Medulla oblongata (tissue), 1 donor: ENCODE data around the gene ADH7.
"Not testable (repeated sequence)": the region's sequence is repeated elsewhere in the genome, so short reads cannot be mapped to it uniquely, and the experiment has no call there.

Source experiments
- DNase-seq: peaks from one replicate; pipeline ENCODE4 v3.0.0-alpha.2; 2015; ENCODE audit errors: extremely low spot score

Gene ADH7

DNA sequence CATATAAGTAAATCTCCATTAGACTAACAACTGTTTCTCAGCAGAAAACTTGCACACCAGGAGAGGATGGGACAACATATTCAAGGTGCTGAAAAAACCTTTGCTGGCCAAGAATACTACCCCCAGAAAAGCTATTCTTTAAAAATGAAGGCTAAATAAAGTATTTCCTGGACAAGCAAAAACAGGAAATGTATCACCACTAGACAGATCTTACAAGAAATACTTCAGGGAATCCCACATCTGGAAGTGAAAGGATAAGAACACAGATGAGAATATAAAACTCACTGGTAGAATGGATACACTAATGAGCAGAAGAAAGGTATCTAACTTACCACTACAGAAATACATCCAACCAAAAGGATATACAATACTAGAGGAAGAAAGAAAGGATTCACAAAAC is 55.6 kb downstream of the ADH7 start:
- no peak for DNase-seq

DNA sequence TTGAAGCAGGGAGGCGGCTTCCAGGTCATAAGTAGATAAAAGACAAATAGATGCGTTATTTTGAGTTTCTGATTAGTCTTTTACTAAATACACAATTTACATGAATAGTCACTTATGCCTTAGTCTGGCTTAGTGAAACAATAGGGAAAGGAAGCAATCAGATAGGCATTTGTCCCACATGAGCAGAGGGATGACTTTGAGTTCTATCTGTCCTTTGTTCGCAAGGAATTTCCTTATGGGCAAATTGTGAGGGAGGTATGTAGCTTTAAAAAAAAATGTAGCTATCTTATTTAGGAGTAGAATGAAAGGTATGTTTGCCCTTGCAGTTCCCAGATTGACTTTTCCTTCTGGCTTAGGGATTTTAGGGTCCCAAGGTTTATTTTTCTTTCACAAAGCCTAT is 56.3 kb downstream of the ADH7 start:
- no peak for DNase-seq

DNA sequence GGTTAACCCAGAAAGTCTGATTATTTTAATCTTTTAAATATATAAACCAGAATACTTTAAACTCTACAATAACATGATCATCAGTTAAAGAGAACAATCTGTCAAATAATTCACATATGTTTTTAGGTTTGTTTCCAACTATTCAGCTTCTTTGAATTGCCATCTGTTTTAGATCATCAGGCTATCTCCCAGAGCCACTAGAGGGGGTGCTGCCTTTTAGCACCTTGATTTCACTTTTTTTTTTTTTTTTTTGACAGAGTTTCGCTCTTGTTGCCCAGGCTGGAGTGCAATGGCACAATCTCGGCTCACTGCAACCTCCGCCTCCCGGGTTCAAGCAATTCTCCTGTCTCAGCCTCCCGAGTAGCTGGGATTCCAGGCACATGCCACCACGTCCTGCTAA is 57.8 kb downstream of the ADH7 start:
- DNase-seq = not testable (repeated sequence)

DNA sequence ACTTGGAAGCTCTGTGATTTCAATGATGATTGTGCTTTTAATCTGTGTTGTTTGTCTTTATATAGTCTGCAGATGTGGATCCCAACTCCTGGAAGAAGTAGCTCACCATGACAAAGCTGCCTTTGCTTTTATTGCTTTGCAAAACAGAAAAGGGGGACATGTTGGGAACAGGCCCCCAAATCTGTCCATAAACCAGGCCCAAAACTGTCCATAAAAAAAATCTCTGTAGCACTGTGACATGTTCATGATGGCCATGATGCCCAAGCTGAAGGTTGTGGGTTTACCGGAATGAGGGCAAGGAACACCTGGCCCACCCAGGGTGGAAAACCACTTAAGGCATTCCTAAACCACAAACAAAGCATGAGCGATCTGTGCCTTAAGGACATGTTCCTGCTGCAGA is 62.7 kb downstream of the ADH7 start:
- DNase-seq = not testable (repeated sequence)

DNA sequence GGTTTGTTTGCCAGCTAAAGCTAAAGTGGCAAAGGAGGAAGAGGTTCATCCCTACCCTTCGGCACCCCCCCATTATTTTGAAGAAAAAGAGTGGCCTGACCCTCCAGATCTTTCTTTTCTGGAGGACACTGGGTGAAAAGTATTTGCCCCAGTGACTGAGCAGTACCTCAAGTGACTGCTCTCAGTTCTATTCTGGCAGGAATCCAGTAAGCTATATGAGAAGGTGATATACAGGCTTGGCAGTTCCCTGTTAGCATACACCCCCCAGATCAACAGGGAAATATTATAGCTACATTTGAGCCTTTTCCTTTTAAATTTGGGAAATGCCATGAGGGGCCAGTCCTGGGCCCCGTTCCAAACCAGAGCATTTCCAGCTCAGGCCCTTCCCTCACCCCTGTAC is 67.3 kb downstream of the ADH7 start:
- not testable (repeated sequence) for DNase-seq

DNA sequence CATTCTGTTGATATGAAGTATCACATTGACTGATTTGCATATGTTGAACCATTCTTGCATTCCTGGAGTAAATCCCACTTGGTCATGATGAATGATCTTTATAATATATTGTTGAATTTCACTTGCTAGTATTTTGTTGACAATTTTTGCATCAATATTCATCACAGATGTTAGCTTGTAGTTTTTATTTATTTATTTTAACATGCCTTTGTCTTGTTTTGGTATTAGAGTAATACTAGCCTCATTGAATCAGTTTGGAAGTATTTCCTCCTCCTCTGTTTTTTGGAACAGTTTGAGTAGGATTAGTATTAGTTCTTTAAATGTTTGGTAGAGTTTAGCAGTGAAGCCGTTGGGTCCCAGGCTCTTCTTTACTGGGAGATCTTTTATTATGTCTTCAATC is 68.7 kb downstream of the ADH7 start:
- DNase-seq = no peak

DNA sequence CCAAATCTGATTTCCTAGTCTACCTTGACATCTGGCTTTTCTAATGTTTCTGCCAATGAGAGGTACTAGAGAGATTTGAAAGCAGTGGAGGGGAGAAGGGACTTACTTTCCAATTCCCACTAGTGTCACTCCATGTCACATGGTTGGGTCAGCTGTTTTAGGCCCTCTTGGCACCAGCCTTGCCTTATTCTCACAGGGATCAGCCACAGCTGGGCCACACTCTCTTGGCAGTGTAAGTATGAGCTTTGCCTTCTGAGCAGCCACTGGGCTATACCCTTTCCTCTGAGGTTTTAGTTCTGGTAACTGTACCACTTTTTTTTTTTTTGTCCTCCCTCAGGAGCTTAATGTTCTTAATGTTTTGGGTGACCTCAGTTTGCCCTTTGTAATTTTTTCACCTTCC is 72.4 kb downstream of the ADH7 start:
- DNase-seq = no peak
